Left renal pelvis (tissue), 4 donors: Measurements from ENCODE around the gene ATRAID. TPM values are rescaled to one million over a fixed set of nuclear protein-coding genes. Genes with fewer than 3 reads are reported as not detected.

Experiments
- DNase-seq, 4 donors: peaks; one replicate each; pipeline ENCODE4 v3.0.0-alpha.2; 2013; ENCODE audit warnings: low read depth in 4 of 4, low spot score in 3 of 4
- polyA plus RNA-seq, 4 donors: library from polyadenylated mRNA; unstranded; fragments of 120-200 nt; gene quantifications; one replicate each; pipeline ENCODE4 v1.2.1, GENCODE V29; 2013; ENCODE audit not compliant: insufficient read length in 4 of 4

The ATRAID gene
- polyA plus RNA-seq, 4 donors = 142 to 162 (median 153) TPM

DNA sequence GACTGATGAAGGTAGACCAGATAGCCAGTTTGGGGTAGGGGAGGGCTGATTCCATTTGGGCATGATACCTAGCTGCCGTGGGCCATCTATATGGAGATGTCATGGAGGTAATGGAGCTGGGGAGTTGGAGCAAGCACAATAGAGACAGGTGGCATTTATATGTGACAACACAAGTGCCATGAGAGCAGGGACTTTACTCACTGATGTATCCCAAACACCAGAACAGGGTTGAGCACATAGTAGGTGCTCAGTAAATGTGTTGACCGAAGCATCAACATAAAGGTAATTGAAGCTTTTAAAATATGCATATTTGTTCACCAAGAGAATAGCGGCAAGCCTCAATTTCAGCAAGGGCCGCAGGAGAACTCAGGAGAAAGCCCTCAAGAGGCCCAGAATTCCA lies 36.1 kb downstream of the ATRAID start:
- DNase-seq = no peak

DNA sequence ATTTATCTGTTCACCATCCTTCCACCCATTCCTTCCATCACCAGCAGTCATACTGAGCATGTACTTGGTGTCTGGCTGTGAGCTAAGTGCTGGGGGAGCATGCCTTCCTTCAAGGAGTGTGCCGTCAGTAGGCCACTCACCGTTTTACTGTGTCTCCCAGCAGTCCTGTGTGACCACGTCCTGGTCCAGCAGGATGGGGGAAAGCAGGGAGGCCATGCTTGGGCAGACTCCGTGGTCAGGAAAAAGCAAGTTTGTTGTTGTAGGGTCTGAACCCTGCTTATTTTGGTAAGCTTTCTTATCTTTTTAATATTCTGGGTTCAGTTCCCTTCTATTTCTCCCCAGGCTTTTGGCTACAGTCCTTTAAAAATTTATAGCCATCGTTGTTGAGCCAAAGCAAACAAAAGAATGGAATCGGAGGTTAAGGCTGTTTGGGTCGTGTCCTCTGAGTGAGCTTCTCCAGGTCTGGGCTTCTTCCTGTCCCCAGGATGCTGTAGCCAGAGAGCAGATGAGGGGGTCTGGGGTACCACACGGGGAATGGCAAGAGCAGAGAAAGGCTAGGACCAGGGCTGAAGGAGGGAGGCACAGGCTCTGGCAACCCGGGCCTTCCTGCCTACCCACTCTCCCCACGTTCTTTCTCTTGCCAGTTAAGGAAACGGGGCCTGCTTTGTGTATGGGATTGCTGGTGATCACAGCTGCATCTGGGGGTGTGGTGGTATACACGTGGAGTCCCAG lies 37.5 kb downstream of the ATRAID start:
- DNase-seq = no peak

DNA sequence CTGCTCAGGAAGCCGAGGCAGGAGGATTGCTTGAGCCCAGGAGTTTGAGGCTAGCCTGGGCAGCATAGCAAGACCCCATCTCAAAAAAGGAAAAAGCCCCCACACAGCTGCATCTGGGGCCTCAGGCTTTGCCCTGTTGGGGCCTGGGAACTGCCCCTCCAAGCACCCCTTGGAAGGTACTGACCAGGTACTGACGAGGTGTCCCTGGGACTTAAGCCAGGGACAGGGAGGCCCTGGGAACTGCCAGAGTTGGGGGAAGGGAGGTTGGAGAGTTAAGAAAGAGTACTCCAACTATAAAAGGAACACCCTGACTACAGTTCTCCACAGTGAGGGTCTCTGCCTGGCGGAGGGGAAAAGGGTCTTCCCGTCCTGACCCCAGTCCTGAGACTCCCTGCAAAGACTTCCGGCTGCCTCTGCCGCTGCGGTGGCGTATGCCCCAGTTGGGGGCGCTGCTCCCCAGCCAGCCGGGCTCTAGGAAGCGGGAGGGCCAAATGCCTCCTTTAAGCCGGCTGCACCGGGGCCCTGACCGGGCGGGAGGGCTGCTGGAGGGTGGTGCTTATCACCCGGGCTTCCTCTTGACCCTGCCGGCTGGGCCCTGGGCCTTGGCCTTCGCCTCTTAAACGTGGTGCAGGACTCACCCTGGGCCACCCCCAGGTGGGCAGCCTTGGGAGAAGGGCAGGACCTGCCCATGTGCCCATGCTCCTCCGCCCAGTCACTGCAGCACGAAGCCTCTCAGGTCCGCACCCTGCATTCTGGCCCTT lies 38.2 kb downstream of the ATRAID start:
- no peak for DNase-seq

DNA sequence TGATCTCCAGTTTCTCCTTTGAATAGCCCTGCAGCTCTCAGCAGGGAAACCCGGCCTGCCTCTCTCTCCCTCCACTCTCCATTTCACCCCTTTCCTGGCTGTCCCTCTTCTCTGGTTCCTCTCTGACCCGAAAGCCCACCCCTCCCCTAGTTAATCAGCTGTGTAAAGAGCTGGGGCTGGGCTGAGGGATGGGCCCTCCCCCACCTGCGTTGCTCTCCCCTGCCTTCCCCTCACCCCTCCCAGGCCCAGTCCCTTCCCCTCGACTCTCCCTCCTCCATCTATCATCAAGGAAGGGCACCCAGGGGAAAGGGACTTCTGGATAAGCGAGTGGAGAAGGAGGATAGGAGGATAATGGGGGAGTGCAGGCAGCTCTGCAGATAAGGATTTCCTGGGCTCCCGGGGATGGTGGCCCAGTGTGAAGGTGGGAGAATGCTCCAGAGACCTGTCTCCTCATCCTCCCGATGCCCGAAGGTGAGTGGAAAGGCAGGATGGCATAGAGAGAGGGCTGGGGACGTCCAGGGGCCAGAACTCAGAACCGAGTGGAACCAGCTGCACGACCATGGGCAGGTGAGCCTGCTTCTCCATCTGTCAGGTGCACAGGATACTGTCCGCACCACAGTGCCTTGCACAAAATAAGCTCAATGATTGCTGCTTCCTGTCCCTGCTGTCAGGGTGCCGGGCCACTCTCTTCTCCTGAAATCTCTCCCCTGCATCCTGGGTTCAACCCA lies 39.0 kb downstream of the ATRAID start:
- DNase-seq = no peak

DNA sequence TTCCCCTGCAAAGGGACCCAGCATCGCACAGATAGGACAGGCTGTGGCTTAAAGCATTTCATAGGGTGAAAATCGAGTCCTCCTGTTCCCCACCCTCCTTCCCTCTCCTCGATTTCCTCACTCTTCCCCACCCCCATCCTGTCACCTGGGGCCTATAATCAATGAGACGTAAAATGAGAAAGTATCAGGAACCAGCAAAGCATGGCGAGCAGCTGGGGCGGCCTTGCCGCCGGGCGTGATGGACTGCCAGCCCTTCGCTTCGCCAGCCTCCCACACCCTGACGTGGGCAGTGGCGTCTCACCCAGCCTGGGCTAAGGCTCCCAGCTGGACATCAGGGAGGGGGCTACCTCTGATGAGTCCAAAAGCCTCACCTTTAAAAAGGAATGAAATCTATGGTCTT lies 39.9 kb downstream of the ATRAID start:
- no peak for DNase-seq

DNA sequence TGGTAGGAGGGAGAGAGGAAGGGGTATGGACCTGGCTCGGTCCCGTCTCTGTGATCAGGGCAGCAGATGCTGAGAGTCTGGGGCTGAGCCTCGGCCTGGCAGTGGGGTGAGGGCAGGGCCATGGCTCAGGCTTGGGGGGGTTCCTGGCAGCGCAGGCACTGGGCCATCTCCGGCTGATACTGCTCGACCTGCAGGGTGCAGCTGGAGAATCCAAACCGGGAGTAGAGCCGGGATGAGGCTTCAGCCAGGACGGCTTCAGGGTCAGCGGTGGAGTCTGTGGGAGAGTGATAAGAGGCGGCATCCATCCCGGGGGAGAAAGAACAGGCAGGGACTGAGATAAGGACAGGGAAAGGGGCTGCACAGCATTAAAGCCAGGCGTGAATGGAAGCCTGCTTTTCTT lies 43.3 kb downstream of the ATRAID start:
- DNase-seq = no peak

DNA sequence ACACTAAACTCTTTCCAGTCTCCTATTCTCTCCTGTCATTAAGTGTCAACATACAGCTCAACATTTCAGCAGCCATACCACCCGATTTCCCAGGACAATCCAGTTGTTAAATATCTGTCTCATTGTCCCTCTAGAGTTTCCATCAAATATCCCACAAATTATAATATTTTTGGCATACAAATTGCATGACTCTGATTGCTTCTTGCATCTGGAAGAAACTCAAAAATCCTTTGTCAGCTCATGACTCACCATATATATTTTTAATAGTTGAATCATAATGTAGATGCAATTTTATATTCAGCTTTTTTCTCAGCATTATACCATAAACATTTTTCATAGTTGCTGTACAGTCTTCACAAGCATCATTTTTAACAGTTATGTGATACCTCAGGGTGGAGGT lies 43.8 kb downstream of the ATRAID start:
- no peak for DNase-seq

DNA sequence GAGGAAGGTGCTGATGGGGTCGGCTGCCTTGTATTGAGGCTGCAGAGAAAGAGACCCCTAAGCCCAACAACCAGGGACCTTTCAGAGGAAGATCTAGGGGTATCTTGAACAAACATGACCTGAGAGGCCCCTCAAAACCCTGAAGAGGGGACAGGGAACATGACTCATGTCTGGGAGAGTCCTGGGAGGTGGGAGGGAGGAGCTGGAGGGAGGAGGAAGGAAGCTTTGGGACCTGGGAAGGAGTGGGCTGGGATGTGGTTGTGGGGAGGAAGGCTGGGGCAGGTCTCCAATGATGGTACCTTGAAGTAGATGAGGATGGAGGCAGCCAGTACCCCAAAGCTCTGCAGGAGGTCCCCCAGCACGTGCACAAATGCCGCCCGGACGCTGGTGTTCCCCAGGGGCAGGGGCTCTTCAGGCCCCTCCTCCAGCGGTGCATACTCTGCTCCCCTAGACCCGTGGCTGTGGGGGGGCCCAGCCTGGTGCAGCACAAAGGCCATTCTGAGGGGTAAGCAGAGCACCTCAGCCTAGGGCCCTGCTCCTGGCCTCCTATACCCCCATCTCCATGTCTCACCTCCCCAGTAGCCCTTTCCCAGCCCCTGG lies 45.1 kb downstream of the ATRAID start:
- DNase-seq = no peak

DNA sequence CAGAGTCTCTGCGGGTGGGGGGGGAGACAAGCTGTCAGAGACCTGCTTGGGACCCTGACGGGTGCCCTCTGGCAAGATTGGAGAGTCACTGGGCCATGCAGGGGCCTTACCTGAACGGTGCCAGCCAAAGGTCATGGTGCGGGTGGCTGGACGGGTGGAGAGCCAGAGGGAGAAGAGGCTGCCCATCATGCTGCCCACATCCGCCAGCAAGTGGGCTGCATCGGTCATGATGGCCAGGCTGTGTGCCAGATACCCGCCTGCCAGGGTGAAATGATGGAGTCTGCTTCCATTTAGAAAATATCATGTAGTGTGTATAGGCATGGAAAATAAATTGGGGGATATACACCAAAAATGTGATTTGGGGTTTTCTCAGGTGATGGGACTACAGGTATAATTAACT lies 46.2 kb downstream of the ATRAID start:
- no peak for DNase-seq

DNA sequence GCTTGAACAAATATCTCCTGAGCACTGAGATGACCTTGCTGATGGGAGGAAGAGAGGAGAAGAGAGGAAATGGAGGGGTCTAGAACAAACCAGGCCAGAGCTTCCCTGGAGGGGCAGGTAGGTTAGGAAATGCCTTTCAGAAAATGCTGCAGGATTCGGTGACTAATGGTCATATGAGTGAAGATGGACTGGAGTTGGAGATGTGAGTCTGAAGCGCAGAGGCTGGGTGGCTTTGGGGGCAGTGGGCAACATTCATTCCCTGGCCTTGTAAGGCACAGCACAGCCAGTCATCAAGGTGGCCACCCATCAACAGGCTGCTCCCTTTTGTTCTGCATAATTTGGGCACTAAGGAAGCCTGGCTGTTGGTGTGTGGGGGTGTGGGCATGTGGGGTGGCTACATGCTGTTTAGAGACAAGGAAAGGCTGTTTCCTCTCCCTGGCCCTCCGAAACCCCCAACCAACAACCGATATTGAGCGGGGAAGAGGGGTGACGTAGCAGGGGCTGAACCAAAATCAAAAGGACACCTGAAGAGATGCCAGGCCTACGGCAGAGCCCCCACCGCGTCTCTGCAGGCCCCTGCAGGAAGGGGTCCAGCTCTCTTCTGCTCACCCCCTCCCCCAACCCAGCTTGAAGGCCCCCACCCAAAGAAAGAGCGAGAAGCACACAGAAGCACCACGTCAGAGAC lies 49.5 kb downstream of the ATRAID start:
- DNase-seq = no peak

DNA sequence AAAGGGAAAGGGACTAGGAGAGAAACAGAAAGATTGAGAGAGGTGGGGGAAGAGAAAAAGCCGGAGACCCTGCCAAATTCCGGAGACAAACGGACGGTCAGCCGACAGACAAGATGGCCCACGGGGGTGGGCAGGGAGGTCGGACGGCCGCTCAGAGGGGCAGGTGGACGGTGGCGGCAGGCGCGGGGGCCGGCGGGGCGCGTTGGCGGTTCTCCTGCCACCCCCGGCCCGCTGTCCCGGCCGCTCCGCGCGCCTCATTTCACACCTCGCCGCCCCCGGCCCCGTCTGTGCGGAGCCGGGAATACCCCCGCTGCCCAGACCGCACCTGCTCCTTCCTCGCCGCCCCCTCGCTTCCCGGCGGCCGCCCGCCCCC lies 50.1 kb downstream of the ATRAID start:
- DNase-seq = no peak

DNA sequence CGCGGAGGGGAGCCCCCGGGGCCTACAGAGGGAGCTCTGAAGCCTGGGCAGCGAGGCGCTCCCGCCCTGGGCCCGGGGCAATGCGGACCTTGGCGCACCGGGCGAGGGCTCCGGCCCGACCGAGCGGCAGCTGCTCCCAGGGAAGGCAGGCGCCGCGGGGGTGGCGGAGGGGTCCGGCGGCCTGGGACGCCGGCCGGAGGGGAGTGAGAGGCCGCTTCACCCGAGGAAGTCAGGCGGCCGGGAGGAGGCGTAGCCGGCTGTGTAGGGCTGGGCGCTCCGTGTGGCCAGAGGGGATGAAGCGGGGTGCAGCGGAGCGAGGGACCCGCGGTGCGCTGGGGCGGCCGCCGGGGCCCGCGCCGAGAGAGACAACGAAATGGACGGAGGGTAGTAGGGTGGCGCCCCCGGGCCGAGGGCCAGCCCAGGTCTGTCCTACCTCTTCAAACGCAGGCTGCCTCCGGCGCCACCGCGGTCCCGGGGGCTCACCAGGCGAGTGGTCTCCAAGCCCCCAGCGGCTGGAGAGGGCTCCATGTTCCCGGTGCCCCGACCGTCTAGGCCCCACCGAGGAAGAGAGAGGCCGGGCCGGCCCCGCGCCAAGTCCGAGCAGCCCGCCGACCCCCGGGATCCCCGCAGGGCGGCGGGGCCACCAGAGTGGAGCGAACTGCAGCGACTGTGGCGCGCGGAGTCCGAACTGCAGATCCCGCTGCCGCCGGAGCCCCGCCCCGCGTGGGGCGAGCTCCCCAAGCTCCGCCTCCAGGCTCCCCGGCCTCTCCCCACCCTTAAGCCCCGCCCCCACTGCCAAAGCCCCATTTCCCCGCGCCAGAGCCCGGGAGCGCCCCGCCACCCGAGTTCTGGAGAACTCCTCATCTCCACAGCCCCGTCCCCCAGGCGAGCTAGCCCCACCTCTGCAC lies 50.8 kb downstream of the ATRAID start, which contains the start of gene SLC30A3:
Gene SLC30A3 (minus strand): TSS at position 669 of the 908 bp plus-strand sequence. CDS start 141 bp downstream, at position 528.
- DNase-seq = peak in 1 of 4 donors; percentile 37

DNA sequence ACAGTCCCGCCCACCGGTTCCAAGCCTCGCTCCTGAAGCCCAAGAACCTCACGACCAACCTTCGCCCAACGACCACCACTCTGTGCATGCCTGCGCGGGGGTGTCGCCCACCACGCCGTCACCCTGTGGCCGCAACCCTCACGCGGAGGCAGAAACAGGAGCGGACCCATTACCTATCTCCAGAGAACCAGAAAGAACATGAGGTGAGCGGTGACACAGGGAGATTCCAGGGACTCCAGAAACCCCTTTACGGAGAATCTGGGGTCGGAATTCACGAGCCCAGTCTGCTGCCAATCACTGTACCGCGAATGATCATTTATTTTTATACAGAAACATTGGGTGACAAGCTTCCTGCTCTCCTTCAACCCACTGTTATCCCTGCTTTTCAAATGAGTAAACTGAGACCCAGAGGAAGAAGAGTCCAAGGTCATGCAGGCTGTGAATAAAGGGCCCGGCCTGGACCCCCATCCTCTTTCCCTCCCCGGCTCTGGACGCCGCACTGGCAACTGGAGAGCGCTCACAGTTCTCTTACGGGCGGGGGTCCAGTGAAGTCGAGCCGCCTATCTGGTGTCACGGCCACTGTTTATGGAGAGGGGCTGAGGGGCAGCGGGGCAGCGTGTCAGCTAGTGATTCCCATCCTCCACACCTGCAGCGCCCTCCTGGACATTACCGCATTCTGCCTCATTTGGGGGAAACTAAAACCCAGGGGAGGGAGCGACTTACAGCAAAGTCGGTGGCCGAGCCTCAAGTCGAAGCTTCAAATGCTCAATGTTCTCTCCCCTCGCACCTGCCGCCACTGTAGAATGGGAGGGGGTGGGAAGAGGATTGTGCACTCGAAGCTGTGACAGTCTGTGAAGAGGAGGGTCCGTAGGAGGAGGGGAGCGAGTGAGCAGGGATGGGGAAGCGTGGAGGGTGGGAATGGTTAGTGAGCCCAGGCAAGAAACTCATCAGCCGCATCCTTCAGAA lies 51.7 kb downstream of the ATRAID start:
- no peak for DNase-seq

DNA sequence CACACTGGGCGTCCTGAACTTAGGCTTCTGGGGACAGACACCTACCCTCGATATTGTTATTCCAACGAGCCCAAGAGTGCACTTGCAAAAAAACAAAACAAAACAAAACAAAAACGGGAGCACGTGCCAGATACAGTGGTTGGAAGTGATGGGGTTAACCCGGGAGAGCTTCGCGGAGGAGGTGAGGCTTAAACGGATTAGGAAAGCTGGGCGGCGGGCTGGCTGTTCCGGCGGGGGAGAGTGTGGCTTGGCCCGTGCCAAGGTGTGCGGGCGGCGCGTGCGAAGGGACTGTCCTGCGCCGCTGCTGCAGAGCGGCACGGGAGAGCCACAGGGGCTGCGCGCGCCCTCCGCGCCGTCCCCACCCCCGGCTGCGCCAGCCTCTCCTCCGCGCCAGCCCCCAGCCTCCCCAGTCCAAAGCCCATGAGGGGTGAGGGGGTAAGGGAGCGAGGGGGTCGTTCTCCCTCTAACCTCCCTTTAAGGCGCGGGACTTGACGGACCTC lies 52.5 kb downstream of the ATRAID start:
- DNase-seq = no peak

DNA sequence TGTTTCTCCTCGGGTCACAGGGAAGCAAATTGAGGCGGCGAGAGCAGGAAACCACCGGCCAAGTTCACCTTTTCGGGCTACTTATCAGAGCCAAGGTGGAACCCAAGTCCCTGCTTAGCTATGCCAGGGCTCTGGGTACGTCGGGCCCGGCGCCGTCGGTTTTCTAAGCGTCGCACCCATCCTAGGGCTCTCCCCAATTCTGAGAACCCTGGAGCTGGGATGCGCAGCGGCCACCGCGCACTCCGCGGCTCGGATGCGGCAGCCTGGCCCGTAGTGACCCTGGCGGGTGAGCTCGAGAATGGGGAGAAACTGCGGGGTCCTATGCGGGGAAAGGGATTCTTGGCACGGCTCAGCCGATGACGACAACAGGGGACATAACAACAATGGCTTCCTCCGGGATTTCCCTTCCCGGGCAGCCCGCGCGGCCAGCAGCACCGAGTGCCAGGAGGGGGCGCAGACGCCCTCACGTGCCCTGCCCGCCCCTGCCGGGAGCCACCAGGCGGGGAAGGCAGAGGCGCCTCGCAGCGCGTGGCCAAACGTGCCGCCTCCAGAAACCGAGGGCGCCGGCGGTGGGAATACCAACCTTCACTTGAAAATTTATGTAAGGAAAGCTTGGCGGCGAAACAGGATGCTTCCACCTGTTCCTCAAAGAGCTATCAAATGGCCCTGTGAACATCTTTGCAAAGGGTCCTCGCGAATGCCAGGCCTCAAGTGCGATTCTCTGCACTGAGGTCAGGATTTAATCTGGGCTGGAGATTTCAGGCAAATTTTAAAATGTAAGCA lies 53.1 kb downstream of the ATRAID start:
- peak in 1 of 4 donors; percentile 47 for DNase-seq

DNA sequence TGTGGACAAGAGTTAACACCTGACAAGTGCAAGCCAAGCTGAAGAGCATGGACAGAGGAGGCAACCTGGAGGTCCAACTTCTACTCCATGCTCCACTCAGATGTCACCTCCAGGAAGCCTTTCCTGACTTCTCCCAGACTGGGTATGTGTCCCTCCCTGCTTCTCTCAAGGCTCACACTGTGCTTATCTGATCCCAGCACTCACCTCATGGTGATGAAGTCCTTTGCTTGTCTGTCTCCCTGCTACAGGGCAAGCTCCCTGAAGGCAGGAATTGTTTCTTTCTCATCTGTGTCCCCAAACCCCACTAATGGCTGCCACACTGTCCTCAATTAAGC lies 53.7 kb downstream of the ATRAID start:
- no peak for DNase-seq
